H1 (cell line): ENCODE measurements around the gene TGFBI.

Experiments used
- BRCA1 ChIP-seq: IDR thresholded peaks from 2 replicates; pipeline ENCODE4 v1.6.1; 2012; ENCODE audit warnings: low read depth, low read length, improper control_type of control experiment
- CEBPB ChIP-seq: IDR thresholded peaks from 2 replicates; pipeline ENCODE4 v1.6.1; 2012; ENCODE audit warnings: low read depth, low read length
- CTCF ChIP-seq, 3 experiments: IDR thresholded peaks; 1 replicate in 2 of 3; 2 replicates in 1 of 3; pipeline versions ENCODE4 v1.5.1 to v1.6.1; 2011; ENCODE audit warnings: low read length in 3 of 3, mild to moderate bottlenecking in 3 of 3, inconsistent platforms in 2 of 3, low read depth in 1 of 3, moderate library complexity in 1 of 3; ENCODE audit not compliant: insufficient read depth in 1 of 3; ENCODE audit errors: control extremely low read depth in 1 of 3
- EP300 ChIP-seq, 2 experiments: IDR thresholded peaks; 1 replicate in 1 of 2; 2 replicates in 1 of 2; pipeline ENCODE4 v1.6.1; 2011 to 2012; ENCODE audit warnings: low read depth in 2 of 2, low read length in 2 of 2, mild to moderate bottlenecking in 2 of 2, borderline replicate concordance in 1 of 2, inconsistent platforms in 1 of 2, moderate library complexity in 1 of 2
- EZH2 ChIP-seq: fragments of 200-600 bp; sonication (generic); IDR thresholded peaks from 2 replicates; pipeline ENCODE4 v1.7.1; 2012; ENCODE audit warnings: low read depth, mild to moderate bottlenecking, moderate library complexity, low read length, inconsistent platforms; ENCODE audit not compliant: severe bottlenecking
- MAFK ChIP-seq: IDR thresholded peaks from 2 replicates; pipeline ENCODE4 v1.6.1; 2012; ENCODE audit warnings: low read depth, mild to moderate bottlenecking, improper control_type of control experiment, low read length
- MAX ChIP-seq: IDR thresholded peaks from 2 replicates; pipeline ENCODE4 v1.6.1; 2012; ENCODE audit warnings: inconsistent platforms
- POLR2AphosphoS5 ChIP-seq: IDR thresholded peaks from 2 replicates; pipeline ENCODE4 v1.6.1; 2011; ENCODE audit warnings: low read depth, low read length
- RAD21 ChIP-seq, 2 experiments: IDR thresholded peaks in 1 of 2; conservative IDR thresholded peaks in 1 of 2; 2 replicates each; pipeline ENCODE4 v1.6.1; 2011; ENCODE audit warnings: low read depth in 2 of 2, low read length in 2 of 2, improper control_type of control experiment in 1 of 2, inconsistent platforms in 1 of 2, mild to moderate bottlenecking in 1 of 2, moderate library complexity in 1 of 2
- SP1 ChIP-seq: IDR thresholded peaks from 2 replicates; pipeline ENCODE4 v1.6.1; 2011; ENCODE audit warnings: low read depth, low read length

- TF ChIP-seq POLR2AphosphoS5 (no peak), CEBPB (no peak), EP300 (IDR thresholded peaks at IDR 0.05; ENCODE audit: borderline replicate concordance in 1 of 2, low read depth in 2 of 2, low read length in 2 of 2) (no peak), BRCA1 (no peak), EZH2 (no peak), CTCF (IDR thresholded peaks at IDR 0.05; ENCODE audit: control extremely low read depth in 1 of 3, insufficient read depth in 1 of 3, low read depth in 1 of 3, low read length in 3 of 3) (no peak), MAX (no peak), RAD21 (IDR thresholded peaks at IDR 0.05 in 1 of 2, conservative IDR thresholded peaks at IDR 0.05 in 1 of 2; ENCODE audit: low read depth in 2 of 2, low read length in 2 of 2) (no peak), SP1 (no peak), MAFK (no peak)
These were observed 25.6 kb downstream of the TGFBI start for GRCh38 chr5:136054142-136055019.
